ENCODE data around the gene ARL8B.

ARL8B gene

GRCh38 chr3:5191555-5192304, 69.6 kb downstream of the ARL8B start:
- H3K9ac ChIP-seq (ENCODE audit: low read depth in 1 of 2, low read length in 2 of 2): no peak overlapping the region
- H3K9me3 ChIP-seq (ENCODE audit: control insufficient read depth in 2 of 2, low read length in 2 of 2): no peaks in the 10 kb centered on the region
- H3K36me3 ChIP-seq (ENCODE audit: control insufficient read depth in 2 of 2, insufficient read depth in 2 of 2, low read length in 2 of 2): peaks cover 4 to 5% of the 10 kb centered on the region in 2 donors
- peak overlapping the region in 1 of 2 donors; percentile 33 for H3K4me3 ChIP-seq (ENCODE audit: low read length in 2 of 2)
- peaks cover 8 to 11% of the 10 kb centered on the region in 2 donors for H3K4me1 ChIP-seq (ENCODE audit: control insufficient read depth in 2 of 2, insufficient read depth in 2 of 2, low read length in 2 of 2)
- peak overlapping the region in 1 of 2 donors; percentile 14 for H3K27ac ChIP-seq (ENCODE audit: low read depth in 2 of 2, low read length in 2 of 2)
- H3K27me3 ChIP-seq (ENCODE audit: control insufficient read depth in 2 of 2, insufficient read depth in 2 of 2, low read length in 2 of 2): no peaks in the 10 kb centered on the region

- Histone ChIP-seq H3K9ac (ENCODE audit: low read depth in 1 of 2, low read length in 2 of 2) (no peak overlapping the region), H3K4me3 (ENCODE audit: low read length in 2 of 2) (no peak overlapping the region), H3K9me3 (ENCODE audit: control insufficient read depth in 2 of 2, low read length in 2 of 2) (no peaks in the 10 kb centered on the region), H3K36me3 (ENCODE audit: control insufficient read depth in 2 of 2, insufficient read depth in 2 of 2, low read length in 2 of 2) (peaks cover 8 to 11% of the 10 kb centered on the region in 2 donors), H3K4me1 (ENCODE audit: control insufficient read depth in 2 of 2, insufficient read depth in 2 of 2, low read length in 2 of 2) (peaks cover 8 to 14% of the 10 kb centered on the region in 2 donors), H3K27me3 (ENCODE audit: control insufficient read depth in 2 of 2, insufficient read depth in 2 of 2, low read length in 2 of 2) (no peaks in the 10 kb centered on the region), H3K27ac (ENCODE audit: low read depth in 2 of 2, low read length in 2 of 2) (peak overlapping the region in 1 of 2 donors; percentile 13)
Observed at GRCh38 chr3:5192571-5193365, 70.7 kb downstream of the ARL8B start.

GRCh38 chr3:5194341-5194740, 72.2 kb downstream of the ARL8B start:
- H3K9me3 ChIP-seq (ENCODE audit: control insufficient read depth in 2 of 2, low read length in 2 of 2): no peaks in the 10 kb centered on the region
- H3K4me1 ChIP-seq (ENCODE audit: control insufficient read depth in 2 of 2, insufficient read depth in 2 of 2, low read length in 2 of 2): peaks cover 2 to 8% of the 10 kb centered on the region in 2 donors
- no peak overlapping the region for H3K9ac ChIP-seq (ENCODE audit: low read depth in 1 of 2, low read length in 2 of 2)
- no peak overlapping the region for H3K27ac ChIP-seq (ENCODE audit: low read depth in 2 of 2, low read length in 2 of 2)
- H3K4me3 ChIP-seq (ENCODE audit: low read length in 2 of 2): no peak overlapping the region
- H3K36me3 ChIP-seq (ENCODE audit: control insufficient read depth in 2 of 2, insufficient read depth in 2 of 2, low read length in 2 of 2): peaks cover 11 to 13% of the 10 kb centered on the region in 2 donors
- H3K27me3 ChIP-seq (ENCODE audit: control insufficient read depth in 2 of 2, insufficient read depth in 2 of 2, low read length in 2 of 2): no peaks in the 10 kb centered on the region

- H3K4me1 ChIP-seq (ENCODE audit: control insufficient read depth in 2 of 2, insufficient read depth in 2 of 2, low read length in 2 of 2): peaks cover 2 to 8% of the 10 kb centered on the region in 2 donors
- H3K36me3 ChIP-seq (ENCODE audit: control insufficient read depth in 2 of 2, insufficient read depth in 2 of 2, low read length in 2 of 2): peaks cover 11 to 13% of the 10 kb centered on the region in 2 donors
- no peak overlapping the region for H3K27ac ChIP-seq (ENCODE audit: low read depth in 2 of 2, low read length in 2 of 2)
- H3K9me3 ChIP-seq (ENCODE audit: control insufficient read depth in 2 of 2, low read length in 2 of 2): no peaks in the 10 kb centered on the region
- H3K9ac ChIP-seq (ENCODE audit: low read depth in 1 of 2, low read length in 2 of 2): no peak overlapping the region
- H3K27me3 ChIP-seq (ENCODE audit: control insufficient read depth in 2 of 2, insufficient read depth in 2 of 2, low read length in 2 of 2): no peaks in the 10 kb centered on the region
- H3K4me3 ChIP-seq (ENCODE audit: low read length in 2 of 2): no peak overlapping the region
Observed at GRCh38 chr3:5194801-5195509, 72.9 kb downstream of the ARL8B start.

GRCh38 chr3:5195605-5196004, 73.5 kb downstream of the ARL8B start:
- no peak overlapping the region for H3K9ac ChIP-seq (ENCODE audit: low read depth in 1 of 2, low read length in 2 of 2)
- peak overlapping the region in 1 of 2 donors; percentile 26 for H3K4me3 ChIP-seq (ENCODE audit: low read length in 2 of 2)
- peaks cover 2 to 8% of the 10 kb centered on the region in 2 donors for H3K4me1 ChIP-seq (ENCODE audit: control insufficient read depth in 2 of 2, insufficient read depth in 2 of 2, low read length in 2 of 2)
- H3K36me3 ChIP-seq (ENCODE audit: control insufficient read depth in 2 of 2, insufficient read depth in 2 of 2, low read length in 2 of 2): peaks cover 16 to 18% of the 10 kb centered on the region in 2 donors
- H3K9me3 ChIP-seq (ENCODE audit: control insufficient read depth in 2 of 2, low read length in 2 of 2): no peaks in the 10 kb centered on the region
- H3K27me3 ChIP-seq (ENCODE audit: control insufficient read depth in 2 of 2, insufficient read depth in 2 of 2, low read length in 2 of 2): no peaks in the 10 kb centered on the region
- no peak overlapping the region for H3K27ac ChIP-seq (ENCODE audit: low read depth in 2 of 2, low read length in 2 of 2)

GRCh38 chr3:5197022-5197421, 74.9 kb downstream of the ARL8B start:
- H3K4me3 ChIP-seq (ENCODE audit: low read length in 2 of 2): no peak overlapping the region
- no peak overlapping the region for H3K9ac ChIP-seq (ENCODE audit: low read depth in 1 of 2, low read length in 2 of 2)
- no peaks in the 10 kb centered on the region for H3K9me3 ChIP-seq (ENCODE audit: control insufficient read depth in 2 of 2, low read length in 2 of 2)
- H3K4me1 ChIP-seq (ENCODE audit: control insufficient read depth in 2 of 2, insufficient read depth in 2 of 2, low read length in 2 of 2): peaks cover 2 to 8% of the 10 kb centered on the region in 2 donors
- no peaks in the 10 kb centered on the region for H3K27me3 ChIP-seq (ENCODE audit: control insufficient read depth in 2 of 2, insufficient read depth in 2 of 2, low read length in 2 of 2)
- peaks cover 23 to 32% of the 10 kb centered on the region in 2 donors for H3K36me3 ChIP-seq (ENCODE audit: control insufficient read depth in 2 of 2, insufficient read depth in 2 of 2, low read length in 2 of 2)
- H3K27ac ChIP-seq (ENCODE audit: low read depth in 2 of 2, low read length in 2 of 2): peak overlapping the region; percentile 51 to 59

- Histone ChIP-seq H3K36me3 (ENCODE audit: control insufficient read depth in 2 of 2, insufficient read depth in 2 of 2, low read length in 2 of 2) (peaks cover 26 to 38% of the 10 kb centered on the region in 2 donors), H3K4me1 (ENCODE audit: control insufficient read depth in 2 of 2, insufficient read depth in 2 of 2, low read length in 2 of 2) (peaks cover 2 to 8% of the 10 kb centered on the region in 2 donors), H3K27me3 (ENCODE audit: control insufficient read depth in 2 of 2, insufficient read depth in 2 of 2, low read length in 2 of 2) (no peaks in the 10 kb centered on the region), H3K4me3 (ENCODE audit: low read length in 2 of 2) (no peak overlapping the region), H3K9me3 (ENCODE audit: control insufficient read depth in 2 of 2, low read length in 2 of 2) (no peaks in the 10 kb centered on the region), H3K9ac (ENCODE audit: low read depth in 1 of 2, low read length in 2 of 2) (no peak overlapping the region), H3K27ac (ENCODE audit: low read depth in 2 of 2, low read length in 2 of 2) (peak overlapping the region; percentile 51 to 59)
Observed at GRCh38 chr3:5197470-5198312, 75.6 kb downstream of the ARL8B start.

- Histone ChIP-seq H3K4me3 (ENCODE audit: low read length in 2 of 2) (no peak overlapping the region), H3K4me1 (ENCODE audit: control insufficient read depth in 2 of 2, insufficient read depth in 2 of 2, low read length in 2 of 2) (peaks cover 0 to 8% of the 10 kb centered on the region in 2 donors), H3K27ac (ENCODE audit: low read depth in 2 of 2, low read length in 2 of 2) (peak overlapping the region in 1 of 2 donors; percentile 59), H3K36me3 (ENCODE audit: control insufficient read depth in 2 of 2, insufficient read depth in 2 of 2, low read length in 2 of 2) (peaks cover 32 to 44% of the 10 kb centered on the region in 2 donors), H3K9me3 (ENCODE audit: control insufficient read depth in 2 of 2, low read length in 2 of 2) (no peaks in the 10 kb centered on the region), H3K27me3 (ENCODE audit: control insufficient read depth in 2 of 2, insufficient read depth in 2 of 2, low read length in 2 of 2) (no peaks in the 10 kb centered on the region), H3K9ac (ENCODE audit: low read depth in 1 of 2, low read length in 2 of 2) (no peak overlapping the region)
Observed at GRCh38 chr3:5198313-5198677, 76.2 kb downstream of the ARL8B start.

GRCh38 chr3:5198986-5199731, 77.1 kb downstream of the ARL8B start:
- Histone ChIP-seq H3K27me3 (ENCODE audit: control insufficient read depth in 2 of 2, insufficient read depth in 2 of 2, low read length in 2 of 2) (no peaks in the 10 kb centered on the region), H3K9ac (ENCODE audit: low read depth in 1 of 2, low read length in 2 of 2) (peak overlapping the region in 1 of 2 donors; percentile 54), H3K9me3 (ENCODE audit: control insufficient read depth in 2 of 2, low read length in 2 of 2) (no peaks in the 10 kb centered on the region), H3K4me1 (ENCODE audit: control insufficient read depth in 2 of 2, insufficient read depth in 2 of 2, low read length in 2 of 2) (peaks cover 0 to 8% of the 10 kb centered on the region in 2 donors), H3K4me3 (ENCODE audit: low read length in 2 of 2) (no peak overlapping the region), H3K27ac (ENCODE audit: low read depth in 2 of 2, low read length in 2 of 2) (peak overlapping the region in 1 of 2 donors; percentile 40), H3K36me3 (ENCODE audit: control insufficient read depth in 2 of 2, insufficient read depth in 2 of 2, low read length in 2 of 2) (peaks cover 34 to 47% of the 10 kb centered on the region in 2 donors)
